Fibroblast of skin of right biceps (primary cell): ENCODE results near the gene WDFY3.
A peak's percentile ranks its signal among the peaks of the same experiment; 100 is the strongest.
"Not testable (repeated sequence)": the region's sequence is repeated elsewhere in the genome, so short reads cannot be mapped to it uniquely, and the experiment has no call there.

Experiments
- DNase-seq: peaks from one replicate; pipeline ENCODE4 v3.0.0-alpha.2; 2013

The WDFY3 gene

DNA sequence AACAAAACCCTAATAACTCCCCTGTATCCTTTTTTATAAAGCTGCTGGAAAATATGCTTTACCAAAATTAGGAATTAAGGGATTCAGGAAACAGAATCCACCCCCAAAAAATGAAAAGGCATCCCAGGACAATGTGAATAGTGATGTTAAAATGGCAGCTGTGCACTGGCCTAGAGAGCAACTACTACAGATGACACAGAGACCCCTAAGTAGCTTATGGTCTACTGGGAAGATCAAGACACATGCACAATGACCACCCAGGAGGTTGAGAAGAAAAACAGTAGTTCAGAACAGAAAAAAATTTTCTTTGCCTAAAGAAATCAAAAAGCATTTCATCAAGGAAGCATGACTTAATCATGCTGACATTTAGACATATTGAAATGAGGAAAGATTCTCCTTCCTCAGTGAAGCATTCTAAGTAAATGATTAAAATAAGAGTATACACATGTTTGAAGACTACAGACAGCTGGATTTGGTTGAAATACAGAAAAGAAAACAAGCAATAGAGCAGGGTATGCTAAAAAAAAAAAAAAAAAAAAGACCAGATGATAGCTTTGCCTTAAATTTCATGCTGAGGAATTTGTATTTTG lies 117.3 kb downstream of the WDFY3 start:
- DNase-seq, result peak; percentile 2

DNA sequence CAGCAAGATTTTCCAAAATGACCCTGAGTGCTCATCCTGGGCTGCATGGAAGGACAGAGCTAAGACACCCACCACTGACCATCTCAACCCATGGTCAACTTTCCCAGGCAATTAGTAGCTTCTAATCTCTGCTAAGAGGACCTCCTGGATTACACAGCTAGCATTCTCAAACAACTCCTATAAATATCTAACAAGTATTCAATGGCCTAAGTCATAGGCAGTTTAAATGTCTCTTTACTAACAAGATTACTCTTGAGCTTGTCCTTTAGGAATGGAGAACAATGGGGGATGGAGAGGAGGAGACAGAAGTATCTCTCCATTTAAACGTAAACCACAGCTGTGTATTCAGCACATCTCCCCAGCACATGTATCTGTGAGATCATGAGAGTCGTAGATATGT lies 118.1 kb downstream of the WDFY3 start:
- no peak for DNase-seq

DNA sequence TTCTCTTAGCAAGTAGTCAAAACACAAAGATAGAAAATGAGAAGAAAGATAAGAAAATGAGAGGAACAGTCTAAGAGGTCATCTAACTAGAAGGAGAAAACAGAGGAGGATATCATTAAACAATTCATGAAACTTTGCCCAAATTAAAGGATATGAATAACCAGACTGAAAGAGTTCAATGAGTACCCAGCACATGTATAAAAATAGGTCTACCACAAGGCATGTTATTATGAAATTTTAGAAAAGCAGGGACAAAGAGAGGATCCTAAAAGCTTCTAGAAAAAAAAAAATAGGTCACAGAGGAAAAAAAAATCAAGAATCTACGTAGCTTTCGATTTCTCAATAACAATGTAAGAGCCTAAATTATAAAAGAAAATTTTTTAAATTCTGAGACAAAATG lies 118.5 kb downstream of the WDFY3 start:
- DNase-seq, result no peak

DNA sequence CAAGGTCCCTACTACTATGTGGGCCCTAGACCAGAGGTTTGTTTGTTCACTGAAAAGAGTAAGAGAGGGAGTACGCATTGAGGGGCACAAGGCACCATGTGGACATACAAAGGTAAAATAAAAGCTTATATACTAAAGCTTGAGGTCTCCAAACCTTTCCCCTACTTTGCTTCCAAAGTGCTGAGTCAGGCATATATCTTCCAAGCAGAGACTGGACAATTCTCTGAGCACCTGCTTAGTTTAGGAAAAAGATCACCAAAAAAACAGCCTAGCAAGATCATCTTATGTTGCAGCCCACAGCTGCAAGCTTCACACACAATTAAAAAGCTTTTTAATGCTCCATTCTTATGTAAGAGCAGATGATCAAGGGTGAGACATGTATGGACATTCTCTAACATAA lies 119.5 kb downstream of the WDFY3 start:
- DNase-seq, result no peak

DNA sequence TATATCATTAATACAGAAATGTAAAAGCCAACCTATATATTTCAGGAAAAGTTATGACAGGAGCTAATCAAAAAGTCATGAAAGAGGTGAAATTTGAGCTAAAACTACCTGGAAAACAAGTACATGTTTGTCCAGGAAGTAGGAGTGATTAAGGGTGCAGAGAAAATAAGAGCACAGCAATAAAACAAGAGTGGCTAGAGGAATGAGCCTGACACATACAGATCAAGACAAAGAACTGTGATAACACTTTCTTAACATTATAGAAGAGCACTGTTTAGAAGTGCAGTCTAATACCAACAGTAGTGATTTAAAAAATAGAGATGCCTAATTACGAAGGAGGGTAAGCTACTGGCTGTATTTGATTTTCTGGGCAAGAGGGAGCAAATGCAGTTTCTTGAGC lies 125.1 kb downstream of the WDFY3 start:
- no peak for DNase-seq

DNA sequence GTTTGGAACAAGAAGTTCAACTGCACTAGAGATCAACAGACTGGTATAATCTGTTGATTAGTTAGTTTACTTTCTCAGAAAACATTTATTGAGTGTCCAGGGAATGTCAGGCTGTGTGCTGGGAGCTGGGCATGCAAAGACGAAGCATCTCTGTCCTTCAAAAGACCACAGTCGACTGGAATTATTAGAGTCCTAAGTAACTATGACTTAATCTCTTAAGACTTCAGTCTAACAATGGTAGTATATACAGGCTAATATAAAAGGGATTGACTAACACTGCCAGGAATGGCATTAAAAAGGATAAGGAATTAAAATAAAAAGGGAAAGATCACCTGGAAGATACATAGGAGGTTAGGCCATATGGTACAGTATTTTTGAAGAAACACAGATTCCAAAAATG lies 128.7 kb downstream of the WDFY3 start:
- no peak for DNase-seq

DNA sequence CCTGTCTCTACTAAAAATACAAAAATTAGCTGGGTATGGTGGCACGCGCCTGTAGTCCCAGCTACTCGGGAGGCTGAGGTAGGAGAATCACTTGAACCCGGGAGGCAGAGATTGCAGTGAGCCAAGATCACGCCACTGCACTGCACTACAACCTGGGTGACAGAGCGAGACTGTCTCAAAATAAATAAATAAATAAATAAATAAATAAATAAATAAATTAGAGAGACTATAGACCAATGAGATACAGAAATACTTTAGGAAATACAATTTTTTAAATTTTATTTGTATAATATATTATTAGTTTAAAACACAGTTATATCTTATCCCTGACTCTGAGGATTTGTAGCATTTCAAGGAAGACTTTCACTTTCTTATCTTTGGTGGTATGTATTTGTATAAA lies 136.9 kb downstream of the WDFY3 start:
- not testable (repeated sequence) for DNase-seq

DNA sequence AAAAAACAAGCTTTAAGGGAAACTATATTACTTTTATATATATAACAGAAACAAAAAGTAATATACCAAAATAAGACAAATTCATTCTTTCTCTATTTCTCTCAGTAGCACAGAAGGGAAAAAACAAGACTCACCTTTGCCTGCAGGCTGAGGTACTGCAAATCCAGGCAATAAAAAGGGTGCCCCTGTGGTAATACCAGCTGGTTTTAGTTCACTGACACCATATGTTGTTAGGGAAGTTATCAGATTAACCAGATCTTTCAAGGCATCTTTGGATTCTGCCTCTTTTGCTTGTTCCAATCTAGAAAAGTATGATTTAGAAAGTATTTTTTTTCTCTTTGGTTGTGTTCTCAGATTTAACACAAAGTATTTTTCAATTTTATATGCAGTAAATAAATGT lies 139.8 kb downstream of the WDFY3 start:
- DNase-seq, result no peak

DNA sequence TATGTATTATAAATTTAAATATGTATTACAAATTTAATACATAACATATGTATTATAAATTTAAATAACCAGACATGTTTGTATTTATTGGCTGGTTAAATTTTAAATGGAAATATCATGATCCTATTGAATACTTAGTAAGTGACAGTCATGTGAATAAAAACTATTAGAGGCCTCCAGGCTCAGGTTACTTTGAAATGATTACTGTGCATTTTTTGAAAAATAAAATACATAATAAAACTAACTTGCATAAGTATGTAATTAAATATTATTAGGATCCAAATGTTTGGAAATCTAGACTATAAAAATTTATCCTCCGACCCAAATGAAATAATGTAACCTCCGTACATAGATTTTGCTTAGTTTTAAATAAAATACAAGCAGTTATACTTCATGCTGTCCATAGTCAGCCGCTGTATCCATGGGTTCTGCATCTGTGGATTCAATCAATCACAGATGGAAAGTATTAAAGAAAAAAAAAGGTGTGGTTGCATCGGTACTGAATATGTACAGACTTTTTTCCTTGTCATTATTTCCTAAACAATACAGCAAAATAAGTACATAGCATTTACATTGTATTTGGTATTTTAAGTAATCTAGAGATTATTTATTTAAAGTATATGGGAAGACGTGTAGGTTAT lies 140.7 kb downstream of the WDFY3 start:
- DNase-seq, result no peak

DNA sequence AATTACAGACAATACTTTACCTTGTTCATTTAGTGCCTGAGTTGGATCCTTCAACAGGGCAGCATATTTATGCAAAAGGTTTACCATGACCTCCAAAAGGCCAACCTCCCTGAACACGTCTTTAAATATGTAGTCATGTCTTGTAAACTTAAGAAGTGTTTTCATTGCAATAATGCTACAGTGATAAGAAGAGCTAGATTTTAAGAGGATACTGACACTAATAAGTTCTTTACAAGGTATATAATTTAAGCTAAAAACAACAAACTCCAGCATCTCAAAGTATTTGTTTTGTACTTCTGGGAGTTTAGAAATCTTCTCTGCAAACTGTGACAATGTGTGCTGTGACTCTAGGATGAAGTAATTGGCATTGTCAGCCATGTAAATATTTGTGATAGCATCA lies 145.4 kb downstream of the WDFY3 start:
- DNase-seq, result no peak

DNA sequence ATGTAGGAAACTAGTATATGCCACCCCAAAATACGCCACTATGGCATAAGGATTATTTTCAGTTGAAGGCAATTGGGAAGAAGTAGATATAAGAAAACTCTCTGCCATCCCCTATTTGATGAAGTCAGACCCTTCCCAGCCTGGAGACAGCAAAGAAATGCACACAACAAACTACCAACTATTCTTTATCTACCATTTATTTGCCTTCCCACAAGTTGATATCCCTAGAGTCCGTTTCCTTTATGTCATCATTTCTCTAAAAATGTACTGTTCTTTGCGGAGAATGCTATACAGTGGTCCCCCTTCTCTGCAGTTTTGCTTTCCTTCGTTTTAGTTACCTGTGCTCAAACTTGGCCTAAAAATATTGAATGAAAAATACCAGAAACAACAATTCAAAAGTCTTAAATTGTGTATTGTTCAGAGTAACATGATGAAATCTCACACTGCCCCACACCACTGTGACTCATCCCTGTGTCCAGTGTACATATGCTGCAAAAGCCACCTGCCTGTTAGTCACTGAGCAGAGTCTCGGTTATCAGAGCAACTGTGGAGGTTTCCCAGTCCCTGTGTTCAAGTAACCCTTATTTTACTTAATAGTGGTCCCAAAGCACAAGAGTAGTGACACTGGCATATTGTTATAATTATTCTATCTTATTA lies 152.3 kb downstream of the WDFY3 start:
- DNase-seq, result peak; percentile 72

DNA sequence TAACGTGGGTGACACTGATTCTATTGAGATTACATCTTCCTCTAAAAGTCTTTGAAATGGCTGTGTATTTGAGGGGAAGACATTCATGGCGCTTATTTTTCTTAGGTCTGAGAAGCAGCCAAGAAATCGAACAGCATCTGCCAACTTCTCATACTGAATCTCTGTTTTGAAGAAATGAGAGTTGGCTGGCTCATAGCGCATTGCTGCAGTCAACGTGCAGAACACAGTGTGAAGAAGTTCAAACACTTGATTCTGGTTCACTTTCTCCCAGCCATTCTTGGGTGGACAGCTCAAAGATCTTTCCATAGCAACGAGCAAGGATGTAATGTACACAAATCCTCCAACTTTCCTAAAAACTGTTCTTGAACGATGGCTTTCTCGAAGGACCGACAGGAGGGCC lies 156.5 kb downstream of the WDFY3 start:
- no peak for DNase-seq

DNA sequence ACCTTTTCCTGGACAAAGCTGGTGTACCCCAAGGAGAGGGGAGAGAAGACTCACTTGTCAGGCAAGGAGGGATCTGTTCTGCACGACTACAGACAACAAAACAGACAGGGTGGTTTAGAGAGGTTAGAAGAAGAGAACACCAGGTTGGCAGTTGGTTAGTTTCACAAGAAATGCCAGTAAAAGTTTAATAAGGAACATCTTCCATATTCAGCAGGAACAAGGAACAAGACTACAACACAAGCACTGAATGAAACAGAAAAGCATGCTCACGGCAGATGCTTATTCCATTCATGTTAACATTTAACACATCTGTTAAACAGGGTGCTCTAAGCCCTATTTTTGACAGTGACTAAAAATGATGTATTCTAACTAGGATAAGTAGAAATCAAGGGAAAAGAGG lies 158.2 kb downstream of the WDFY3 start:
- no peak for DNase-seq

DNA sequence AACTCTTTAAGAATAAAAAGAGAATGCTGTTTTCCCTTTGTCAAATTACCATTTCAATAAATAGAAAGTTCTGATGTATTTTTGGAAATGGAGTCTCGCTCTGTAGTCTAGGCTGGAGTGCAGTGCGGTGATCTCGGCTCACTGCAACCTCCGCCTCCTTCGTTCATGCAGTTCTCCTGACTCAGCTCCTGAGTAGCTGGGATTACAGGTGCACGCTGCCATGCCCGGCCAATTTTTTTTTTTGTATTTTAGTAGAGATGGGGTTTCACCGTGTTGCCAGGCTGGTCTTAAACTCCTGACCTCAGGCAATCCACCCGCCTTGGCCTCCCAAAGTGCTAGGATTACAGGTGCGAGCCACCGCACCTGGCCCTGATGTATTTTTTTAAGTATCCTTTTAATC lies 159.9 kb downstream of the WDFY3 start:
- DNase-seq, result not testable (repeated sequence)

DNA sequence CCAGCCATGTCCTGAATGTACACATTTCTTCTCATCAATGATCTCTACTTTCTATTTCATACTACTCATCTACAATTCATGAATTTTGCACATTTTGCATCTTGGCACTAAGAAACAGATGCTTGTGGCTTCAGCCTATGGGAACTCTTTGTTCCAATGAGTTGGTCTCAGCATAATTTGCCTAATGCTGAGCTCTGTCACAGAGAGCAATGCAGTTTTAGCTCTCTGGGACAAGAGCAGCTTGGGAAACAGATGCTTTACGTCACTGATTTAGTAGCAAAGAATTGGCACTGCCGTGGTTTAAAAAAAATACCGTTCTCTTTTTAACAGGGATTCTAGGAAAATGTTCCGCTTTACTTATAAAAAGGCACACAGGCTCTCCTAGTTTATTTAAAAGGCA lies 162.4 kb downstream of the WDFY3 start:
- peak; percentile 34 for DNase-seq

DNA sequence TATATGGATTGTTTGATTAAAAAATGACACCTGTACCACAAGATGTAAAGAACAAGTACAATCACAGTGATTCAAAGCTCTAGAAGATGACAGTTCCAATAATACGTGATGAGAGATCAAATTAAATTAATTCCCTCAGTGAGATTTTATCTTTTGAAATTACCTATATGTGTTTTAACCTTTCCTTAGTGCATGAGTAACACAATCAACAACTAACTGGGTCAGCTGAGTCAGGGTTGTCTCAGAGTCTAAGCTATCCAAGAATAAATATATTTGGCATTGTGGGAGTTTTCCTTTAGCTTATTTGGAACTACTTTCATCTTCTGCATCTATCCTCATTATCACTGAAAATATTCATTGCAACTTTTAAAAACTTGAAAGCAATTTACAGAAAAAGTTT lies 162.8 kb downstream of the WDFY3 start:
- DNase-seq, result peak; percentile 18

DNA sequence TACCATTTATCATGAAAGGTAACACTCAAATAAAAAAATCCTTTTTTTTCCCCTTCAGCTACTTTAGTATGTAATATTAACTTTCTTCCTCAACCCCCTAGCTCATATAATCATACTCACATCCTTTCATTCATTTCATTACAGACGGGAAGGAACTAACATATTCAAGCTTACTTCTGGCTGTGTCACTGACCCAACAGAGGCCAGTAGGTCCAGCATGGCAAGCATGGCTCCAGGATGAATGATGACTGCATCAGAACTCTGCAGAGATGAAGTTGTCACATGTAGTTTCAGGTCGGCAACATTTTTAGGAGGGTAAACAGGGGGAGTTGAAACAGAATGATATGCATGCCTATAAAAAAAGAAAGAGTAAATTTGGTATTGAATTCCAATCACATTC lies 163.4 kb downstream of the WDFY3 start:
- no peak for DNase-seq

DNA sequence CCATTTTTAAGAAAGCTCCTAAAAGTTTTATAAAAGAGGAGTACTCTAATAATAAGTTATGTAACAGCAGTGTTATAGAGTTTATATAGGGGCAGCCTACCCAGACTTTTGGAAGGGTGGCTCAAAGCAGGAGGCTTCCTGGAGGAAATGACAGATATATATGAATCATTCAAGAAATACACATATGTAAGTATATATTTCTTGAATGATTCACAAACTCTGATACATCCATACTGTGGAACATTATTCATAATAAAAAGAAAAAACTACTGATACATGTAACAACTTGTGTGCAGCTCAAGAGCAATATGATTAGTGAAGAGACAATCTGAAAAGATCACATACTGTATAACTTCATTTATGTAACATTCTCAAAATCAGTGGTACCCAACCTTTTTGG lies 166.2 kb downstream of the WDFY3 start:
- peak; percentile 60 for DNase-seq

DNA sequence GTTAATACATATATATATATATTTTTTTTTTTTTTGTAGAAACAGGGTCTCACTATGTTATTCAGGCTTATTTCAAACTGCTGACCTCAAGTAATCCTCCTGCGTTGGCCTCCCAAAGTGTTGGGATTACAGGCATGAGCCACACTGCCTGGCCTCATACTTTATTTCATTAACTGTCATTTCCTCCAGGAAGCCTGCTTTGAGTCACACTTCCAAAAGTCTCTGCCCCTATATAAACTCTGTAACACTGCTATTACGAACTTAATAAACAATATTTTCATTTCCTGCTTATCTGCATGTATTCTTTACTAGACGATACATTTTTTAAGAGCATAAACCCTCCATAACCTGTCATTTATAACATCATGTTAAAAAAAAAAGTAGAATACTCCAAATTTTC lies 167.2 kb downstream of the WDFY3 start:
- peak; percentile 6 for DNase-seq

DNA sequence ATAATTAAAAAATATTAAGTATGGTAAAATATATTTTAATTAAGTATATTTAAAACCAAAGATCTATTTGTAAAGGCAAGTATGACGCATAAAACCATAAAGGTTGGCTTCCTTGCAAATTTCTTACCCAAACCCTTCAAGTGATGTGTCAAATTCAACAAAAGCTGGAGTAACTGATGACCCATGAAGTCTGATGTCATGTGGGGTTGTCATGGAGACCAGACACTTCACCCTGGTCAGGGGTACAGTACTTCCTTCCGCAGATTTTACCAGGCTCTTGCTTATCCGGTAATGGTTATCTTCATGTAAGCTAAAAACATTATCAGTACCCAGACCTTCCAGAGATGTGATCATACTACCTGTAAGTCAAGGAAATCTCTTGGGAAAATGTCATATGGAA lies 170.1 kb downstream of the WDFY3 start:
- no peak for DNase-seq

DNA sequence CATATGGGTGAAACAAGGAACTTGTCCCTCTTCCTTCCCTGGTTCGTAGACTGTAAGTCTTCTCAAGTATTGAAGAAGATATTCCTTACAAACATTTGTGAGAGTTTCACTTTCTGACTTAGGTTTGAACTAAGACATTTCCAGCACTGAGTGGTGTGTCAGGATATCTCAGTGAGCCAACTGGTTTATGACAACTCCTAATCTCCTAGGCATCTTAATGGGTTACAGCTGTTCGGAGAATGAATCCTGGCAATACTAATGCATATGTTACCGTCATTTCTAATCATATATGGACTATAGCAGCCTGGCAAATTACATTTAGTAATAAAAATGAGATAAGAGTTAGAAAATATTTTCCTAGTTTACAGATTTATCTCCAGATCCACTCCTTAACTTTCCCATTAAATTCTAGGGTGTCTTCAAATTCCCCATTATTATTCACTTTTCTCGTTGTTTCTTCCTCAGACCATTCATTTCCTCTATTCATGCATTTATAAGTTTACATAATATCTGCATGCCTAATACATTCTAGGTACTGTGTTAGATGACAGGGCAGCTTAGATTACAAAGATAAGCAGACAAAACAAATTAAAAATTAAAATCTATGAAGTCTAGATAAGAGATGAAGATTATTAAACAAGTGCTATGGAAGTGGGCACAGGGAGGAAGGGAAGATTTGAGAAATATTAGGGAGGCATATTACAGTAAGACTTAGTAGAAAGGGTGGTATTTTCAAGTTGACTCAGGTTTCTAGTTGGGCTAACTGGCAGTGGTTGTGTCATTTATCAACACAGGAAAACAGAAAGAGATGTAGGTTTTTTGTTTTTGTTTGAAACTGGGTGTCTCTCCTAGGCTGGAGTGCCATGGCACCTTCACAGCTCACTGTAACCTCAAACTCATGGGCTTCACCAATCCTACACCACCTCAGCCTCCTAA lies 173.9 kb downstream of the WDFY3 start:
- DNase-seq, result peak; percentile 68

DNA sequence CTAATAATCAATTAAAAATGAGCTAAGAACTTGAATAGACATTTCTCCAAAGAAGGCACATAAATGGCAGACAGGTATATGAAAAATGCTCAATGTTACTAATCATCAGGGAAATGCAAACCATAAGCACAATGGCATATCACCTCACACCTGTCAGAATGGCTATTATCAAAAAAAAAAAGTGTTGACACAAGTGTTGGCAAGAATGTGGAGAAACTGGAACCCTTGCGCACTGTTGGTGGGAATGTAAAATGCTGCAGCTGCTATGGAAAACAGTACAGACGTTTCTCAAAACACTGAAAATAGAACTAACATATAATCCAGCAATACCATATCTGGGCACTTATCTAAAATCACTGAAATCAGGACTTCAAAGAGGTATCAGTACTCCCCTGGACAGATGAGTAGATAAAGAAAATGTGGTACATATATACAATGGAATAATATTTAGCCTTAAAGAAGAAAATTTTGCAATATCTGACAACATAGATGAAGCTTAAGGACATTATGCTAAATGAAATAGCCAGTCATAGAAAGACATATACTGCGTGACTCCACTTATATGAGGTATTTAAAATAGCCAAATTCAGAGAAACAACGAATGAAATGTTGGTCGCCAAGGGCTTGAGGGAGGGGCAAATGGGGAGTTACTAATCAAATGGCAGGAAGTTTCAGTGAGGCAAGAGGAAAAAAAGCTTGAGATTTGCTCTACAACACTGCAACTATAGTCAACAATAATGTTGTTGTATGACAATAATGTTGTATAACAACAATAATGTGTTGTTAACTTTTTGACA lies 175.5 kb downstream of the WDFY3 start:
- no peak for DNase-seq

DNA sequence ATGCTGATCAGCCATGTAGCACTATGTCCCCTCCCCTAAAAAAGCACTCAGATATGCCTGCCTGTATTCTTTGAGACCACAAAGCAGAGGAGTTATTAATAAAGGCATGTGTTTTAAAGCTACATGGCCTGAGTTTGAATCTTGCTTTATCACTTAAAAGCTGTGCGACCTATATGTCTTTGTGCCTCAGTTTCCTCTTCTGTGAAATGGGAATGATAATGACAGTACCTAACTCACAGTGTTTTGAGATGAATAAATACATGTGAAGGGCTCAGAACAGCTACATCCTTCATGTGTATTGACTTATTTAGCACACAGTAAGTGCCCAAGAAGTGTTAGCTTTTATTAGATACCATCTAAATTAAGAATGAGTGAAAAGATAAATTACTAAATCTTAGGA lies 180.0 kb downstream of the WDFY3 start:
- no peak for DNase-seq
